ENCODE measurements around the gene PID1.

The PID1 gene

GRCh38 chr2:229042349-229042748 is 228.7 kb downstream of the PID1 start:
- no peak for DNase-seq (ENCODE audit: insufficient read length, low spot score)
- TF ChIP-seq TAF1 (IDR thresholded peaks at IDR 0.05; ENCODE audit: low read depth, low read length) (no peak), POLR2AphosphoS5 (IDR thresholded peaks at IDR 0.05; ENCODE audit: low read depth, low read length) (no peak), SPI1 (IDR thresholded peaks at IDR 0.05; ENCODE audit: low read depth, low read length) (no peak), PAX5 (IDR thresholded peaks at IDR 0.05; ENCODE audit: insufficient read depth, low read length, severe bottlenecking) (no peak), POLR2A (IDR thresholded peaks at IDR 0.05; ENCODE audit: low read depth, low read length) (no peak), POU2F2 (IDR thresholded peaks at IDR 0.05; ENCODE audit: low read depth, low read length) (no peak)
- no peak for FAIRE-seq

GRCh38 chr2:229041691-229042090 is 229.4 kb downstream of the PID1 start:
- DNase-seq (ENCODE audit: insufficient read length, low spot score): no peak
- FAIRE-seq: no peak
- no peak for TF ChIP-seq POU2F2 (IDR thresholded peaks at IDR 0.05; ENCODE audit: low read depth, low read length)
- TF ChIP-seq POLR2A (IDR thresholded peaks at IDR 0.05; ENCODE audit: low read depth, low read length): no peak
- no peak for TF ChIP-seq POLR2AphosphoS5 (IDR thresholded peaks at IDR 0.05; ENCODE audit: low read depth, low read length)
- TF ChIP-seq SPI1 (IDR thresholded peaks at IDR 0.05; ENCODE audit: low read depth, low read length): no peak
- no peak for TF ChIP-seq TAF1 (IDR thresholded peaks at IDR 0.05; ENCODE audit: low read depth, low read length)
- TF ChIP-seq PAX5 (IDR thresholded peaks at IDR 0.05; ENCODE audit: insufficient read depth, low read length, severe bottlenecking): no peak

- DNase-seq (ENCODE audit: insufficient read length, low spot score) (no peak), FAIRE-seq (no peak)
- no peak for TF ChIP-seq TAF1 (IDR thresholded peaks at IDR 0.05; ENCODE audit: low read depth, low read length)
- TF ChIP-seq PAX5 (IDR thresholded peaks at IDR 0.05; ENCODE audit: insufficient read depth, low read length, severe bottlenecking): no peak
- TF ChIP-seq POU2F2 (IDR thresholded peaks at IDR 0.05; ENCODE audit: low read depth, low read length): no peak
- TF ChIP-seq POLR2AphosphoS5 (IDR thresholded peaks at IDR 0.05; ENCODE audit: low read depth, low read length): no peak
- TF ChIP-seq POLR2A (IDR thresholded peaks at IDR 0.05; ENCODE audit: low read depth, low read length): no peak
- TF ChIP-seq SPI1 (IDR thresholded peaks at IDR 0.05; ENCODE audit: low read depth, low read length): no peak
These were observed 233.5 kb downstream of the PID1 start for GRCh38 chr2:229037621-229038020.

GRCh38 chr2:229033816-229034215 is 237.3 kb downstream of the PID1 start:
- DNase-seq (ENCODE audit: insufficient read length, low spot score) (no peak), FAIRE-seq (no peak)
- TF ChIP-seq POLR2A (IDR thresholded peaks at IDR 0.05; ENCODE audit: low read depth, low read length): no peak
- no peak for TF ChIP-seq POLR2AphosphoS5 (IDR thresholded peaks at IDR 0.05; ENCODE audit: low read depth, low read length)
- TF ChIP-seq TAF1 (IDR thresholded peaks at IDR 0.05; ENCODE audit: low read depth, low read length): no peak
- TF ChIP-seq SPI1 (IDR thresholded peaks at IDR 0.05; ENCODE audit: low read depth, low read length): no peak
- no peak for TF ChIP-seq POU2F2 (IDR thresholded peaks at IDR 0.05; ENCODE audit: low read depth, low read length)
- TF ChIP-seq PAX5 (IDR thresholded peaks at IDR 0.05; ENCODE audit: insufficient read depth, low read length, severe bottlenecking): no peak

- no peak for FAIRE-seq
- DNase-seq (ENCODE audit: insufficient read length, low spot score): no peak
- TF ChIP-seq POU2F2 (IDR thresholded peaks at IDR 0.05; ENCODE audit: low read depth, low read length) (no peak), POLR2AphosphoS5 (IDR thresholded peaks at IDR 0.05; ENCODE audit: low read depth, low read length) (no peak), POLR2A (IDR thresholded peaks at IDR 0.05; ENCODE audit: low read depth, low read length) (no peak), TAF1 (IDR thresholded peaks at IDR 0.05; ENCODE audit: low read depth, low read length) (no peak), PAX5 (IDR thresholded peaks at IDR 0.05; ENCODE audit: insufficient read depth, low read length, severe bottlenecking) (no peak), SPI1 (IDR thresholded peaks at IDR 0.05; ENCODE audit: low read depth, low read length) (no peak)
These were observed 238.4 kb downstream of the PID1 start for GRCh38 chr2:229032608-229033234.

GRCh38 chr2:229027353-229028105 is 243.6 kb downstream of the PID1 start:
- no peak for TF ChIP-seq TAF1 (IDR thresholded peaks at IDR 0.05; ENCODE audit: low read depth, low read length)
- TF ChIP-seq POU2F2 (IDR thresholded peaks at IDR 0.05; ENCODE audit: low read depth, low read length): no peak
- TF ChIP-seq POLR2AphosphoS5 (IDR thresholded peaks at IDR 0.05; ENCODE audit: low read depth, low read length): no peak
- TF ChIP-seq SPI1 (IDR thresholded peaks at IDR 0.05; ENCODE audit: low read depth, low read length): no peak
- no peak for TF ChIP-seq POLR2A (IDR thresholded peaks at IDR 0.05; ENCODE audit: low read depth, low read length)
- no peak for TF ChIP-seq PAX5 (IDR thresholded peaks at IDR 0.05; ENCODE audit: insufficient read depth, low read length, severe bottlenecking)
- FAIRE-seq (no peak), DNase-seq (ENCODE audit: insufficient read length, low spot score) (no peak)

GRCh38 chr2:229025653-229026052 is 245.4 kb downstream of the PID1 start:
- TF ChIP-seq POLR2A (IDR thresholded peaks at IDR 0.05; ENCODE audit: low read depth, low read length): no peak
- no peak for TF ChIP-seq POLR2AphosphoS5 (IDR thresholded peaks at IDR 0.05; ENCODE audit: low read depth, low read length)
- no peak for TF ChIP-seq POU2F2 (IDR thresholded peaks at IDR 0.05; ENCODE audit: low read depth, low read length)
- no peak for TF ChIP-seq SPI1 (IDR thresholded peaks at IDR 0.05; ENCODE audit: low read depth, low read length)
- TF ChIP-seq PAX5 (IDR thresholded peaks at IDR 0.05; ENCODE audit: insufficient read depth, low read length, severe bottlenecking): no peak
- TF ChIP-seq TAF1 (IDR thresholded peaks at IDR 0.05; ENCODE audit: low read depth, low read length): no peak

GRCh38 chr2:229022652-229023051 is 248.4 kb downstream of the PID1 start:
- TF ChIP-seq PAX5 (IDR thresholded peaks at IDR 0.05; ENCODE audit: insufficient read depth, low read length, severe bottlenecking) (no peak), TAF1 (IDR thresholded peaks at IDR 0.05; ENCODE audit: low read depth, low read length) (no peak), POLR2AphosphoS5 (IDR thresholded peaks at IDR 0.05; ENCODE audit: low read depth, low read length) (no peak), POLR2A (IDR thresholded peaks at IDR 0.05; ENCODE audit: low read depth, low read length) (no peak), SPI1 (IDR thresholded peaks at IDR 0.05; ENCODE audit: low read depth, low read length) (no peak), POU2F2 (IDR thresholded peaks at IDR 0.05; ENCODE audit: low read depth, low read length) (no peak)
- DNase-seq (ENCODE audit: insufficient read length, low spot score): no peak
- no peak for FAIRE-seq

More at GRCh38 chr2:229025653-229026052, 245.4 kb downstream of the PID1 start:
- FAIRE-seq (no peak), DNase-seq (ENCODE audit: insufficient read length, low spot score) (no peak)

GRCh38 chr2:229022071-229022470 is 249.0 kb downstream of the PID1 start:
- TF ChIP-seq POU2F2 (IDR thresholded peaks at IDR 0.05; ENCODE audit: low read depth, low read length): no peak
- no peak for TF ChIP-seq POLR2AphosphoS5 (IDR thresholded peaks at IDR 0.05; ENCODE audit: low read depth, low read length)
- no peak for TF ChIP-seq SPI1 (IDR thresholded peaks at IDR 0.05; ENCODE audit: low read depth, low read length)
- TF ChIP-seq TAF1 (IDR thresholded peaks at IDR 0.05; ENCODE audit: low read depth, low read length): no peak
- no peak for TF ChIP-seq POLR2A (IDR thresholded peaks at IDR 0.05; ENCODE audit: low read depth, low read length)
- TF ChIP-seq PAX5 (IDR thresholded peaks at IDR 0.05; ENCODE audit: insufficient read depth, low read length, severe bottlenecking): no peak
- DNase-seq (ENCODE audit: insufficient read length, low spot score) (no peak), FAIRE-seq (no peak)

Measured in GM12891 (cell line).